Activated effector memory CD4-positive, alpha-beta T cell treated with Interleukin-2 at 50 U/mL for 16 hours (primary cell): ENCODE data around the gene B4GALT7.
"Not testable (repeated sequence)": the region's sequence is repeated elsewhere in the genome, so short reads cannot be mapped to it uniquely, and the experiment has no call there.

Source experiments
- DNase-seq: peaks from one replicate; pipeline ENCODE4 v3.0.0-alpha.2; 2020

Gene B4GALT7

GRCh38 chr5:177610131-177610769, 10.3 kb downstream of the B4GALT7 start:
- no peak for DNase-seq

- no peak for DNase-seq
Observed at GRCh38 chr5:177610770-177611445, 11.0 kb downstream of the B4GALT7 start.

DNA sequence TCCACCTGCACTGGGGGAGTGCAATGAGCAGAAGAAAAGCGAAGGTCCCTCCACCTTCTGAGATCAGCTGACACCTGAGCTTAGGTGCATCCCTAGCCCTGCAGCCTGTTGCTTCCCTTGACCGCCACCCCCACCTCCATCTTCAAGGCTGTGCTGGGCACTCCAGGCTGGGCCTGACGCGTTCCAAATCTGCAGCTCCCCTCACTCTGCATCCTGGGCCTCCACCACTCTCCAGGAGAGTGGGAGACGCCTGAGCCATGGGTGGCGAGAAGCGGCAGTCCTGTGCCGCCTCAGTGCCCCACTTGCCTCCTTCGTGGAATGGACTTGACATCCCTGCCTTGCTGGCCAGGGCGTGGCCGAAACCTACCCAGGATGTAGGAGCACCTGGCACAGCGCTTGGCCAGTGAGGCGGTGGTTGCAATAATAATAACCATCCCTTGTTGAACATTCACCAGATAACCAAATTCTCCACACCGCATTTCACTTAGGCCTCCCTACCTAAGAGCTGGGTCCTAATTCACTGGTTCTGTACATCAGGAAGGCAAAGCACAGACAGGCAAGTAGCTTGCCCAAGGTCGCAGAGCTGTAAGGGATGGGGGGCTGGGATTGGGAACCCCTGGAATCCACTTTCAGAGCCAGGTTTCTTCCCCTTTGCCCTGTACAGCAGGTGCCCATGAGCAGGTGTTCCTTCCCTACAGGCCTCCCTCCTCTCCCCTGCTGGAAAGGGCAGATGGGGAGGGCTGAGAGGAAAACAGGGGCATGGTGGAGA, 11.7 kb downstream of the B4GALT7 start:
- no peak for DNase-seq

DNA sequence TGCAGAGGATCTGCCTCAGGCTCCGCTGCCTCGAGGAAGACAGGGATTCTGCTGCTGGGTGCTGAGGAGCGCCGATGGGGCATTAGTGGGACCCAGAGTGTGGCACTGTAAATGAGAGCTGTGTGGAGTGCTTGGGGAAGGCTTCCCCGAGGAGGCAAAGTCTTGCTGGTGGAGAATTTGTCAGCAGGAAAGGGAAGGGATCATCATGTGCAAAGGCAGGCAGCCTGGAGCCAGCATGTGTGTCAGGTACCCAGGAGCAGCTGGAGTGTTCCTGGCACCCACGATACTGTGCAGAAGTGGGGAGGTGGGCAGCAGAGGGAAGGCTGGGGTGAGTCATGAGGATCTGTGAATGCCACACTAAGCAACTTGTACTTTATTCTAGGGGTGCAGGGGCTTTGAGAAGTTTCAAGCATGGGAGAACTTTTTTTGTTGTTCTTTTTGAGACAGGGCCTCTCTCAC, 12.3 kb downstream of the B4GALT7 start:
- no peak for DNase-seq

- no peak for DNase-seq
Observed at GRCh38 chr5:177620560-177620959, 20.6 kb downstream of the B4GALT7 start.

GRCh38 chr5:177624172-177624571, 24.2 kb downstream of the B4GALT7 start:
- DNase-seq: not testable (repeated sequence)

DNA sequence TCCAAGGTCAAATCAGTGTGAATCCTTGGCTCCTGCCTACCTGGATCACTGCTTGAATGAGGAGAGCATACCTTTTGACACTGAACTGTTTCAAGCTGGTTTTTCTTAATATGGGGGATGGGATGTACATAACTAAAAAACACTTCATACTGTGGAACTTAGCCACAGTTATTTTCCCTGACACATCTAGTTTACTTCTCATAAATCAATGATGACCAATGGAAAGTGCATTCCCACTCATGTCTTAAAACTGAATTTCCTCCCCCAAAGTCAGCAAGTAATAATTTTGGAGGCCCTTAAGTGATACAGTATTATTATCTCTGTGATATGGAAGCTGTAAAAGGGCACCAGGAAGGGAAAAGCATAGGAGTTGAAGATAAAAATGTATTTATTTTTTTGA, 30.3 kb downstream of the B4GALT7 start:
- not testable (repeated sequence) for DNase-seq

DNA sequence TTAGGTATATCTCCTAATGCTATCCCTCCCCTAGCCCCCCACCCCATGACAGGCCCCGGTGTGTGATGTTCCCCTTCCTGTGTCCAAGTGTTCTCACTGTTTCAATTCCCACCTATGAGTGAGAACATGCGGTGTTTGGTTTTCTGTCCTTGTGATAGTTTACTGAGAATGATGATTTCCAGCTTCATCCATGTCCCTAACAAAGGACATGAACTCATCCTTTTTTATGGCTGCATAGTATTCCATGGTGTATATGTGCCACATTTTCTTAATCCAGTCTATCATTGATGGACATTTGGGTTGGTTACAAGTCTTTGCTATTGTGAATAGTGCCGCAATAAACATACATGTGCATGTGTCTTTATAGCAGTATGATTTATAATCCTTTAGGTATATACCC, 35.0 kb downstream of the B4GALT7 start:
- DNase-seq: not testable (repeated sequence)

DNA sequence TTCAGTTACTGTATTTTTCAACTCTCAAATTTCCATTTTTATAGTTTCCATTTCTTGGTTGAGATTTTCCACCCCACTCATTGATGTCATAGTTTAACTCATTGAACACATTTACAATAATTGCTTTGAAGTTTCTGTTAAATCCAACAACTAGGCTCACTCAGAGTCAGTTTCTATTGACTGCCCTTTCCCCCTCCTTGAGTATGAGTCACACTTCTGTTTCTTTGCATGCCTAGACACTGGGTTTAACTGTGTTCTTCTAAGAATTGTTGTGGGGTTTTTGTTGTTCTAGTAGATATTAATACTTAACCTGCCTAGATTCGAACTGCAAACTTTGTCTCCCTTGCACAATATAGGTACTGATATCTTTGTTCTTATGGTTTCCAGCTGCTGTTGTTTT, 45.5 kb downstream of the B4GALT7 start:
- not testable (repeated sequence) for DNase-seq

DNA sequence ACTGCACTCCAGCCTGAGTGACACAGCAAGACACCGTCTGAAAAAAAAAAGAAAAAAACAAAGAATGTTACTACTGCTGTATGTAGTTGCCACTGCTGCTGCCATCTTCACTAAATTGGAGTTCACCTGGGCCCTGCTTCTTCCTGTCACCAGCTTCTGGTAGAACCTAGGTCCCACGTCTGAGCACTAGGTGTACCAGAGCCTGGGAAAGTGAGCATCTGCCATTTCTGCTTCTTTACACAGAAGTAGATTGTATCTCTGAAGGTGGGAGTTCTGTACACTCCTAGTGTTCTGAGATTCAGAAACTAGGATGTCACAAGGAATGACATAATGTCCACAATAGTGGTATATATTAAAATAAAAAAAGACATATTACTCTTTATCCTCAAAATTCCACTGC, 51.3 kb downstream of the B4GALT7 start:
- not testable (repeated sequence) for DNase-seq

DNA sequence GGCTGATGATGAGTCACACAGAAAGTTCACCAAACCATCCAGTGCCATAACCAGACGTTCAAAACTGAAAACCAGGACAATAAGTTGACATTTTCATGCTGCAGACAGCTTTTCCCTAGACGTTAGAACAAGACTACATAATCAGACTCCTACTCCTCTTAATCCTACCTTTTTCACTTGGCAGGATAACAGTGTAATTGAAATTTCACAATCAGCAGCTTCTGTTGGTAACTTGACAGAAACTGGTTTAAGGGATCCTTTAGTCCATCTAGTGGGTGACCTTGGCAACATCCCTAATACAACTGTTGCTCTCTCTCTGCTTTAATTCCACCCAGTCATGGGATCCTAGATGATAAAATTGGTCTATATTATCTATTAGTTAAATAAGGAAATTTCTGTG, 57.9 kb downstream of the B4GALT7 start:
- not testable (repeated sequence) for DNase-seq

GRCh38 chr5:177658542-177658941, 58.6 kb downstream of the B4GALT7 start:
- DNase-seq: not testable (repeated sequence)
